Measurements from ENCODE around the gene GID8. TPM values are rescaled to one million over a fixed set of nuclear protein-coding genes. Genes with fewer than 3 reads are reported as not detected.

The GID8 gene
- total and polyA plus RNA-seq, 7 donors, result 17.4 to 36.5 (median 25.9) TPM

GRCh38 chr20:62997417-62998035, 59.6 kb downstream of the GID8 start:
- Histone ChIP-seq H3K9me3 (no peaks in the 10 kb centered on the region), H3K36me3 (no peaks in the 10 kb centered on the region), H3K27ac (no peak overlapping the region), H3K27me3 (peaks cover 2 to 88% (median 49%) of the 10 kb centered on the region in 3 donors), H3K4me3 (no peak overlapping the region), H3K4me1 (no peaks in the 10 kb centered on the region)
- TF ChIP-seq, protein P1, sequence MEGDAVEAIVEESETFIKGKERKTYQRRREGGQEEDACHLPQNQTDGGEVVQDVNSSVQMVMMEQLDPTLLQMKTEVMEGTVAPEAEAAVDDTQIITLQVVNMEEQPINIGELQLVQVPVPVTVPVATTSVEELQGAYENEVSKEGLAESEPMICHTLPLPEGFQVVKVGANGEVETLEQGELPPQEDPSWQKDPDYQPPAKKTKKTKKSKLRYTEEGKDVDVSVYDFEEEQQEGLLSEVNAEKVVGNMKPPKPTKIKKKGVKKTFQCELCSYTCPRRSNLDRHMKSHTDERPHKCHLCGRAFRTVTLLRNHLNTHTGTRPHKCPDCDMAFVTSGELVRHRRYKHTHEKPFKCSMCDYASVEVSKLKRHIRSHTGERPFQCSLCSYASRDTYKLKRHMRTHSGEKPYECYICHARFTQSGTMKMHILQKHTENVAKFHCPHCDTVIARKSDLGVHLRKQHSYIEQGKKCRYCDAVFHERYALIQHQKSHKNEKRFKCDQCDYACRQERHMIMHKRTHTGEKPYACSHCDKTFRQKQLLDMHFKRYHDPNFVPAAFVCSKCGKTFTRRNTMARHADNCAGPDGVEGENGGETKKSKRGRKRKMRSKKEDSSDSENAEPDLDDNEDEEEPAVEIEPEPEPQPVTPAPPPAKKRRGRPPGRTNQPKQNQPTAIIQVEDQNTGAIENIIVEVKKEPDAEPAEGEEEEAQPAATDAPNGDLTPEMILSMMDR (IDR thresholded peaks at IDR 0.05), result no peak
- no peak for TF ChIP-seq POLR2A (IDR thresholded peaks at IDR 0.05)
- TF ChIP-seq EP300 (IDR thresholded peaks at IDR 0.05), result no peak
- no peak for TF ChIP-seq POLR2AphosphoS5 (IDR thresholded peaks at IDR 0.05)
- intact Hi-C loops (cut with DNase I), result no loop called here
- no peak for DNase-seq
- WGBS, 2 donors, result 20 to 28% methylated on average over 20 of the region's 20 CpGs

Other genes starting within 250 kb of the GID8 start
- 10 to 100 TPM in 3 of 4 donors, 1 to 10 TPM in 1; 5.4 to 54.0 (median 27.6) TPM for gene NTSR1, start 229.3 kb upstream of the GID8 start, total RNA-seq
- 1 to 10 TPM in 1 of 3 donors, under 1 TPM in 1, not detected in 1; 0.60 to 1.4 TPM for gene NTSR1, start 229.3 kb upstream of the GID8 start, polyA plus RNA-seq
- gene MRGBP, start 141.7 kb upstream of the GID8 start, total RNA-seq, result 10 to 100 TPM in 3 of 4 donors, 1 to 10 TPM in 1; 7.1 to 16.0 (median 12.4) TPM
- 10 to 100 TPM in 2 of 3 donors, 1 to 10 TPM in 1; 8.1 to 11.2 (median 10.2) TPM for gene MRGBP, start 141.7 kb upstream of the GID8 start, polyA plus RNA-seq
- gene OGFR, start 133.3 kb upstream of the GID8 start, total RNA-seq, result 10 to 100 TPM; 44.7 to 61.5 (median 48.6) TPM
- gene OGFR, start 133.3 kb upstream of the GID8 start, polyA plus RNA-seq, result 10 to 100 TPM; 22.2 to 64.8 (median 43.7) TPM
- 10 to 100 TPM in 2 of 4 donors, 1 to 10 TPM in 2; 3.5 to 20.8 (median 10.8) TPM for gene COL9A3, start 121.1 kb upstream of the GID8 start, total RNA-seq
- 1 to 10 TPM; 1.8 to 5.8 (median 4.4) TPM for gene COL9A3, start 121.1 kb upstream of the GID8 start, polyA plus RNA-seq
- 10 to 100 TPM in 2 of 4 donors, 1 to 10 TPM in 2; 8.1 to 16.9 (median 12.1) TPM for gene TCFL5, start 76.3 kb upstream of the GID8 start, total RNA-seq
- gene TCFL5, start 76.3 kb upstream of the GID8 start, polyA plus RNA-seq, result 1 to 10 TPM; 2.3 to 7.8 (median 3.8) TPM
- gene DIDO1, start 11.6 kb upstream of the GID8 start, total RNA-seq, result 10 to 100 TPM; 48.7 to 70.6 (median 56.5) TPM
- 10 to 100 TPM; 10.4 to 31.1 (median 13.8) TPM for gene DIDO1, start 11.6 kb upstream of the GID8 start, polyA plus RNA-seq
- 1 to 10 TPM; 2.5 to 7.2 (median 3.3) TPM for gene SLC17A9, start 14.6 kb downstream of the GID8 start, total RNA-seq
- gene SLC17A9, start 14.6 kb downstream of the GID8 start, polyA plus RNA-seq, result 10 to 100 TPM in 1 of 3 donors, 1 to 10 TPM in 1, under 1 TPM in 1; 0.60 to 15.4 (median 2.3) TPM
- gene BHLHE23, start 68.8 kb downstream of the GID8 start, total RNA-seq, result not detected
- not detected for gene BHLHE23, start 68.8 kb downstream of the GID8 start, polyA plus RNA-seq